Measurements from ENCODE around the gene TTC23L. TPM values are rescaled to one million over a fixed set of nuclear protein-coding genes. Genes with fewer than 3 reads are reported as not detected.

TTC23L gene
- total RNA-seq, 4 donors from 2014 or later = 0.45 to 7.1 (median 0.75) TPM

GRCh38 chr5:34930870-34931269 lies 91.9 kb downstream of the TTC23L start:
- Histone ChIP-seq H3K27me3 (no peaks in the 10 kb centered on the region), H3K4me3 (replicated peaks in 1 of 3) (peak overlapping the region in 1 of 3 donors; percentile 67), H3K9me3 (no peaks in the 10 kb centered on the region), H3K36me3 (peaks cover 2 to 7% of the 10 kb centered on the region in 2 donors), H3K4me1 (peaks cover 34 to 36% of the 10 kb centered on the region in 2 donors), H3K27ac (peak overlapping the region in 1 of 3 donors; percentile 92)
- intact Hi-C loops (cut with DNase I) = no loop called here
- WGBS, 2 donors = 72 to 76% methylated on average over 4 of the region's 4 CpGs
- no peak for DNase-seq
- TF ChIP-seq CTCF (IDR thresholded peaks at IDR 0.05) = no peak

GRCh38 chr5:34932947-34933346 lies 94.0 kb downstream of the TTC23L start:
- DNase-seq = no peak
- Histone ChIP-seq H3K4me3 (replicated peaks in 1 of 3) (no peak overlapping the region), H3K4me1 (peaks cover 23 to 24% of the 10 kb centered on the region in 2 donors), H3K27ac (no peak overlapping the region), H3K9me3 (no peaks in the 10 kb centered on the region), H3K27me3 (no peaks in the 10 kb centered on the region), H3K36me3 (peaks cover 21 to 24% of the 10 kb centered on the region in 2 donors)
- WGBS, 2 donors = 89 to 93% methylated on average over 2 of the region's 2 CpGs
- TF ChIP-seq CTCF (IDR thresholded peaks at IDR 0.05) (no peak), POLR2A (IDR thresholded peaks at IDR 0.05) (no peak)
- intact Hi-C loops (cut with DNase I) = no loop called here

- TF ChIP-seq CTCF (IDR thresholded peaks at IDR 0.05) = no peak
- no peak for TF ChIP-seq POLR2A (IDR thresholded peaks at IDR 0.05)
- Histone ChIP-seq H3K4me1 (no peaks in the 10 kb centered on the region), H3K36me3 (peaks cover 37 to 66% of the 10 kb centered on the region in 2 donors), H3K27ac (no peak overlapping the region), H3K27me3 (no peaks in the 10 kb centered on the region), H3K9me3 (no peaks in the 10 kb centered on the region), H3K4me3 (replicated peaks in 1 of 3) (no peak overlapping the region)
- DNase-seq = no peak
- 88 to 91% methylated on average over 3 of the region's 3 CpGs for WGBS, 2 donors
- intact Hi-C loops (cut with DNase I) = no loop called here
Observed at GRCh38 chr5:34941936-34942335, 103.0 kb downstream of the TTC23L start.

GRCh38 chr5:34944044-34944443 lies 105.1 kb downstream of the TTC23L start:
- 99 to 100% methylated on average over 2 of the region's 2 CpGs for WGBS, 2 donors
- no peaks in the 10 kb centered on the region for H3K4me1 ChIP-seq
- no peak for TF ChIP-seq POLR2A (IDR thresholded peaks at IDR 0.05)
- no peak for TF ChIP-seq CTCF (IDR thresholded peaks at IDR 0.05)
- no peak overlapping the region for H3K27ac ChIP-seq
- H3K9me3 ChIP-seq = no peaks in the 10 kb centered on the region
- peaks cover 24 to 50% of the 10 kb centered on the region in 2 donors for H3K36me3 ChIP-seq
- no peaks in the 10 kb centered on the region for H3K27me3 ChIP-seq
- no peak for DNase-seq
- H3K4me3 ChIP-seq (replicated peaks in 1 of 3) = no peak overlapping the region
- intact Hi-C loops (cut with DNase I) = no loop called here

GRCh38 chr5:34944460-34945047 lies 105.6 kb downstream of the TTC23L start:
- intact Hi-C loops (cut with DNase I) = no loop called here
- DNase-seq = no peak
- peaks cover 24 to 51% of the 10 kb centered on the region in 2 donors for H3K36me3 ChIP-seq
- H3K4me3 ChIP-seq (replicated peaks in 1 of 3) = no peak overlapping the region
- 89 to 92% methylated on average over 11 of the region's 11 CpGs for WGBS, 2 donors
- H3K27ac ChIP-seq = no peak overlapping the region
- no peaks in the 10 kb centered on the region for H3K9me3 ChIP-seq
- TF ChIP-seq POLR2A (IDR thresholded peaks at IDR 0.05) = no peak
- no peak for TF ChIP-seq CTCF (IDR thresholded peaks at IDR 0.05)
- no peaks in the 10 kb centered on the region for H3K4me1 ChIP-seq
- no peaks in the 10 kb centered on the region for H3K27me3 ChIP-seq

Other genes with a start within 250 kb of the TTC23L start
- 10 to 100 TPM; 16.9 to 23.5 (median 20.8) TPM for gene RAI14, start 182.8 kb upstream of the TTC23L start, total RNA-seq
- 10 to 100 TPM; 31.1 to 40.7 (median 37.5) TPM for gene RAD1, start 76.3 kb downstream of the TTC23L start, total RNA-seq
- gene BRIX1, start 76.5 kb downstream of the TTC23L start, total RNA-seq = 10 to 100 TPM; 16.2 to 24.5 (median 20.8) TPM
- 10 to 100 TPM; 33.5 to 68.1 (median 48.4) TPM for gene DNAJC21, start 90.4 kb downstream of the TTC23L start, total RNA-seq
- gene AGXT2, start 208.8 kb downstream of the TTC23L start, total RNA-seq = not detected

All from thyroid gland (tissue), 4 donors.